PC-9 (cell line): ENCODE results near the gene CEP20. TPM values are rescaled to one million over a fixed set of nuclear protein-coding genes. Genes with fewer than 3 reads are reported as not detected.

Experiments used
- BruUV-seq: library from RNA; stranded (reverse); fragments of 400-500 nt; replicated peaks from 2 replicates; lab custom pipeline; 2021; lab: Mats Ljungman, UMichigan
- CTCF ChIA-PET: fragments of 300-600 bp; sonication (Branson Sonifier 250); formaldehyde crosslinking; loops from one replicate; lab custom pipeline; 2022; ENCODE audit warnings: antibody characterized with exemption; lab: Charles Lee
- POLR2A ChIA-PET: fragments of 300-600 bp; sonication (Branson Sonifier 250); formaldehyde crosslinking; loops from one replicate; lab custom pipeline; 2022; ENCODE audit warnings: antibody characterized with exemption; ENCODE audit not compliant: unreplicated experiment; lab: Charles Lee
- DNase-seq, 2 experiments: peaks; one replicate each; pipeline versions ENCODE4 v3.0.0 to v3.0.0-alpha.2; 2015 to 2022; ENCODE audit warnings: mixed read lengths in 1 of 2
- H2AFZ ChIP-seq: fragments of 200-600 bp; sonication (generic); 2 replicates; pipeline ENCODE4 v1.8.1; 2017; ENCODE audit warnings: antibody characterized with exemption
- H3F3A ChIP-seq: fragments of 200-600 bp; sonication (generic); 2 replicates; pipeline ENCODE4 v1.8.1; 2017; ENCODE audit warnings: antibody characterized with exemption, mild to moderate bottlenecking, low read depth; ENCODE audit not compliant: insufficient read depth
- H3K27ac ChIP-seq: fragments of 200-600 bp; sonication (generic); 2 replicates; pipeline ENCODE4 v1.6.1; 2016; ENCODE audit warnings: mixed run types
- H3K27me3 ChIP-seq: fragments of 200-600 bp; sonication (generic); 2 replicates; pipeline ENCODE4 v1.6.1; 2016; ENCODE audit warnings: low read depth, mixed run types; ENCODE audit not compliant: insufficient read depth
- H3K36me3 ChIP-seq: fragments of 200-600 bp; sonication (generic); 2 replicates; pipeline ENCODE4 v1.6.1; 2016; ENCODE audit warnings: low read depth, mixed run types
- H3K4me1 ChIP-seq: fragments of 200-600 bp; sonication (generic); replicated peaks from 2 replicates; pipeline ENCODE4 v1.6.1; 2016; ENCODE audit warnings: mixed run types; ENCODE audit not compliant: insufficient read depth
- H3K4me2 ChIP-seq: fragments of 200-600 bp; sonication (generic); 2 replicates; pipeline ENCODE4 v1.6.1; 2017; ENCODE audit warnings: mixed run types
- H3K4me3 ChIP-seq: fragments of 200-600 bp; sonication (generic); 2 replicates; pipeline ENCODE4 v1.6.1; 2016; ENCODE audit warnings: mixed run types
- H3K79me2 ChIP-seq: fragments of 200-600 bp; sonication (generic); 2 replicates; pipeline ENCODE4 v1.6.1; 2017; ENCODE audit warnings: low read depth, mixed run types
- H3K9me2 ChIP-seq: fragments of 200-600 bp; sonication (generic); 2 replicates; pipeline ENCODE4 v1.8.1; 2017; ENCODE audit warnings: mild to moderate bottlenecking; ENCODE audit not compliant: insufficient read depth
- H3K9me3 ChIP-seq: fragments of 200-600 bp; sonication (generic); 2 replicates; pipeline ENCODE4 v1.8.1; 2016; ENCODE audit warnings: low read depth; ENCODE audit not compliant: insufficient read depth
- H4K20me1 ChIP-seq: fragments of 200-600 bp; sonication (generic); 2 replicates; pipeline ENCODE4 v1.8.1; 2017; ENCODE audit not compliant: insufficient read depth
- CTCF ChIP-seq: fragments of 200-600 bp; sonication (generic); conservative IDR thresholded peaks from 2 replicates; pipeline ENCODE4 v1.6.1; 2017; ENCODE audit warnings: mixed run types, antibody characterized with exemption, mild to moderate bottlenecking, moderate library complexity
- EZH2 ChIP-seq: fragments of 200-600 bp; sonication (generic); IDR thresholded peaks from 2 replicates; pipeline ENCODE4 v1.8.0; 2017; ENCODE audit warnings: antibody characterized with exemption, low read depth
- intact Hi-C: fragments of 100-400 bp; cut with micrococcal nuclease; formaldehyde crosslinking; loops from one replicate; pipeline ENCODE4 v1.10.0; 2022; ENCODE audit not compliant: unreplicated experiment
- total RNA-seq: library from RNA; stranded (reverse); gene quantifications from 2 replicates; pipeline ENCODE4 v1.2.3, GENCODE V29; 2021

Gene CEP20
- total RNA-seq, 1 experiment from 2014 or later, result 125 TPM

GRCh38 chr16:15827299-15827698 lies 61.1 kb downstream of the CEP20 start:
- no TSS peak for BruUV-seq
- POLR2A ChIA-PET, result no interaction called here
- H3K4me2 ChIP-seq, result no peak overlapping the region
- no peaks in the 10 kb centered on the region for H3K9me3 ChIP-seq
- no peak overlapping the region for H2AFZ ChIP-seq
- no peak for TF ChIP-seq CTCF
- TF ChIP-seq EZH2, result no peak
- H3K79me2 ChIP-seq, result no peaks in the 10 kb centered on the region
- intact Hi-C loops, result no loop called here
- no peaks in the 10 kb centered on the region for H3K4me1 ChIP-seq
- H3K27me3 ChIP-seq, result no peaks in the 10 kb centered on the region
- H3F3A ChIP-seq, result no peaks in the 10 kb centered on the region
- H3K36me3 ChIP-seq, result no peaks in the 10 kb centered on the region
- no peaks in the 10 kb centered on the region for H4K20me1 ChIP-seq
- H3K9me2 ChIP-seq, result no peaks in the 10 kb centered on the region
- no peak for DNase-seq
- H3K4me3 ChIP-seq, result no peak overlapping the region
- CTCF ChIA-PET, result no interaction called here
- H3K27ac ChIP-seq, result no peak overlapping the region

- intact Hi-C loops, result no loop called here
- POLR2A ChIA-PET, result no interaction called here
- Histone ChIP-seq H2AFZ (no peak overlapping the region), H4K20me1 (no peaks in the 10 kb centered on the region), H3K4me2 (no peak overlapping the region), H3K9me2 (no peaks in the 10 kb centered on the region), H3K36me3 (no peaks in the 10 kb centered on the region), H3F3A (no peaks in the 10 kb centered on the region), H3K4me1 (no peaks in the 10 kb centered on the region), H3K79me2 (no peaks in the 10 kb centered on the region), H3K27ac (no peak overlapping the region), H3K27me3 (no peaks in the 10 kb centered on the region), H3K9me3 (no peaks in the 10 kb centered on the region), H3K4me3 (no peak overlapping the region)
- TF ChIP-seq EZH2, result no peak
- no peak for TF ChIP-seq CTCF
- no peak for DNase-seq
- CTCF ChIA-PET, result interaction anchor here (0.7 kb wide), 1 partner anchor 387 kb away, joined by 3 read pairs; no protein-coding TSS in a partner anchor
- no TSS peak for BruUV-seq
Measured at GRCh38 chr16:15825750-15826305, 62.6 kb downstream of the CEP20 start.

- no peak for TF ChIP-seq CTCF
- TF ChIP-seq EZH2, result no peak
- no peak overlapping the region for H3K27ac ChIP-seq
- H3K9me3 ChIP-seq, result no peaks in the 10 kb centered on the region
- H3K36me3 ChIP-seq, result no peaks in the 10 kb centered on the region
- H3K27me3 ChIP-seq, result peaks cover 1% of the 10 kb centered on the region; the same call in 1 of the 2 replicates
- CTCF ChIA-PET, result interaction anchor here (0.6 to 0.8 kb wide), 2 partner anchors 45 to 59 kb away, joined by 3 read pairs; no protein-coding TSS in a partner anchor
- POLR2A ChIA-PET, result no interaction called here
- no peak overlapping the region for H3K4me2 ChIP-seq
- DNase-seq, result no peak
- intact Hi-C loops, result loop anchor here (5.0 kb wide), 1 partner anchor 46 kb away; no protein-coding TSS in a partner anchor
- no peaks in the 10 kb centered on the region for H3K4me1 ChIP-seq
- no peak overlapping the region for H2AFZ ChIP-seq
- no peaks in the 10 kb centered on the region for H3F3A ChIP-seq
- BruUV-seq, result no TSS peak
- no peaks in the 10 kb centered on the region for H3K79me2 ChIP-seq
- no peaks in the 10 kb centered on the region for H4K20me1 ChIP-seq
- H3K9me2 ChIP-seq, result no peaks in the 10 kb centered on the region
- H3K4me3 ChIP-seq, result no peak overlapping the region
Measured at GRCh38 chr16:15822957-15823356, 65.4 kb downstream of the CEP20 start.
